Panc1 (cell line): ENCODE results near the gene RBM11.

Experiments used
- POLR2AphosphoS5 ChIP-seq: IDR thresholded peaks from 2 replicates; pipeline ENCODE4 v1.6.1; 2012; ENCODE audit warnings: mild to moderate bottlenecking, low read depth, low read length, moderate library complexity
- SIN3A ChIP-seq: IDR thresholded peaks from 2 replicates; pipeline ENCODE4 v1.6.1; 2012; ENCODE audit warnings: low read depth, mild to moderate bottlenecking, low read length, moderate library complexity, borderline replicate concordance; ENCODE audit not compliant: insufficient read depth
- TCF7L2 ChIP-seq: IDR thresholded peaks from 2 replicates; pipeline ENCODE4 v1.6.1; 2011; ENCODE audit warnings: mild to moderate bottlenecking, low read depth, low read length, inconsistent platforms
- TF ChIP-seq, protein P1 (sequence below): fragments of 450-650 bp; IDR thresholded peaks from 2 replicates; pipeline ENCODE4 v1.5.1; 2017; ENCODE audit warnings: mild to moderate bottlenecking

DNA sequence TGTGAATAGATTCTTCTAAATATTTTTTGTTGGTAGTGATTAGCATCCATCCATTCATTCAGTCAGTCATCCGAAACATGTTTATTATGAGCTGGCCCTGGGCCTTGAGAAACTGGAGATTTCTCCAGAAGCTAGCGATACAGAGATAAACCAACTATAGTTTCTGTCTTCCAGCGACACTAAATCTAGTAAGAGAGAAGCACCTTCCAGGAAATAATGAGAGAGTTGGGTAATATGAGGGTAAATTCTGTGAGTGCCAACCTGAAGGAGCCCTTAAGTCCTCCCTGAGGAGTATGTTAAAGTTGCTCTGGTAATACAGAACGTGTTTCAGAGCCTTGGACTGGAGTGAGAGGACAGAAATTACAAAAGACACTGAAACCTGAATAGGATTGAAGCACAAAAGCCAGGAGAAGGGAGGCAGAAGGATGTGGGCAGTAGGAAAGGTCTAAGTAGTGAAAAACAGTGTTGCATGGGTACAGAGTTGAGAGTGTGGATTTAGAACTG, 59.8 kb downstream of the RBM11 start:
- TF ChIP-seq, protein P1, sequence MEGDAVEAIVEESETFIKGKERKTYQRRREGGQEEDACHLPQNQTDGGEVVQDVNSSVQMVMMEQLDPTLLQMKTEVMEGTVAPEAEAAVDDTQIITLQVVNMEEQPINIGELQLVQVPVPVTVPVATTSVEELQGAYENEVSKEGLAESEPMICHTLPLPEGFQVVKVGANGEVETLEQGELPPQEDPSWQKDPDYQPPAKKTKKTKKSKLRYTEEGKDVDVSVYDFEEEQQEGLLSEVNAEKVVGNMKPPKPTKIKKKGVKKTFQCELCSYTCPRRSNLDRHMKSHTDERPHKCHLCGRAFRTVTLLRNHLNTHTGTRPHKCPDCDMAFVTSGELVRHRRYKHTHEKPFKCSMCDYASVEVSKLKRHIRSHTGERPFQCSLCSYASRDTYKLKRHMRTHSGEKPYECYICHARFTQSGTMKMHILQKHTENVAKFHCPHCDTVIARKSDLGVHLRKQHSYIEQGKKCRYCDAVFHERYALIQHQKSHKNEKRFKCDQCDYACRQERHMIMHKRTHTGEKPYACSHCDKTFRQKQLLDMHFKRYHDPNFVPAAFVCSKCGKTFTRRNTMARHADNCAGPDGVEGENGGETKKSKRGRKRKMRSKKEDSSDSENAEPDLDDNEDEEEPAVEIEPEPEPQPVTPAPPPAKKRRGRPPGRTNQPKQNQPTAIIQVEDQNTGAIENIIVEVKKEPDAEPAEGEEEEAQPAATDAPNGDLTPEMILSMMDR: no peak
- TF ChIP-seq POLR2AphosphoS5 (no peak), SIN3A (no peak), TCF7L2 (no peak)
